ENCODE measurements around the gene COL6A2.

COL6A2 gene

DNA sequence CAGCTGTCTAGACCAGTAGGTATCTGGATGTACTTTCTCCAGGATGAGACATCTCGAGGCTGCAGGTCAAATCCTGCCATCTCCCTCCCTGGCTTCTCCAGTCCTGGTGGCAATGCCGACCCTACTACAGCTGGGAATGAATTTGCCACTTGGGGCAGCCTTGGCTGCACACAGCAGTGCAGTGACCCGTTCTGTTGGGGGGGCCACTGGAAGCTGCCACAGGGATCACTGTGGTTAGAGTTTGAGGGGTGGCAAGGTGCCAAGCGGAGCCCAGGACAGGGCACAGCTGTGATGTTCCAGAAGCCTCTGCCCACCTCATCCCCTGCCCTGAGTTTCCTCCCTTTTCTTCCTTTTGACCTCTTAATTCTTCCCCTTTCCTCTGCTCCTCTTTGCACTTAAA lies 17.1 kb downstream of the COL6A2 start:
- DNase-seq (ENCODE audit: low read depth) = no peak

DNA sequence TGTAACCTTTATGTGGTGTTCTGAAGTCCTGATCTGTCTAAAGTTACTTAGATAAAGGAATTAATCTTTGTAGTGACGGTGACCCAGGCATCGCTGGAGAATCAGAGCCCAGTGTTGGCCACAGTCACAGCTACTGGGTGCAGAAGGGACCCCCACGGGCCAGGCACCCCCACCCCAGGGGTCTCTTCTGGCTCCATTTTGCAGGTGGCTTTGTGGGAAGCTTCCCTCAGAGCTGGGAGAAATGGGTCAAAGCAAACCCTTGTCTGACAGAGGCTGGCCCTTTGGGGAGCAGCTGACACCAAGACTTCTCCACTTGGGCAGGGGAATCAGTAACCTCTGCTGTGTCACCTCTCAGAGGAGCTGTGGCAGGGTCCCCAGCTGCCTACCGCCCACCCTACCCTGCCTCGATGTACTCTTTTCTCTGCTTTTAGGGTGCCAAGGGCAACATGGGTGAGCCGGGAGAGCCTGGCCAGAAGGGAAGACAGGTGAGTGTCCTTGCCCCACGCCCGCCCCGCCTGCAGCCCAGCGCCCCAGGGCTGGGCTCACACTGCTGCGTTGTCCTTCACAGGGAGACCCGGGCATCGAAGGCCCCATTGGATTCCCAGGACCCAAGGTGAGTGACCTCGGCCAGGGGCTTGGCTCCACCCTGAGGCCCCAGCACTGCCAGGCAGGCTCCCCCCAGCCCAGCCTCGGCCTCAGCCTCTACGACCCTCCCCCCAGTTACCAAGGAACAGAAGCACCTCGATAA lies 17.7 kb downstream of the COL6A2 start:
- DNase-seq (ENCODE audit: low read depth) = no peak

DNA sequence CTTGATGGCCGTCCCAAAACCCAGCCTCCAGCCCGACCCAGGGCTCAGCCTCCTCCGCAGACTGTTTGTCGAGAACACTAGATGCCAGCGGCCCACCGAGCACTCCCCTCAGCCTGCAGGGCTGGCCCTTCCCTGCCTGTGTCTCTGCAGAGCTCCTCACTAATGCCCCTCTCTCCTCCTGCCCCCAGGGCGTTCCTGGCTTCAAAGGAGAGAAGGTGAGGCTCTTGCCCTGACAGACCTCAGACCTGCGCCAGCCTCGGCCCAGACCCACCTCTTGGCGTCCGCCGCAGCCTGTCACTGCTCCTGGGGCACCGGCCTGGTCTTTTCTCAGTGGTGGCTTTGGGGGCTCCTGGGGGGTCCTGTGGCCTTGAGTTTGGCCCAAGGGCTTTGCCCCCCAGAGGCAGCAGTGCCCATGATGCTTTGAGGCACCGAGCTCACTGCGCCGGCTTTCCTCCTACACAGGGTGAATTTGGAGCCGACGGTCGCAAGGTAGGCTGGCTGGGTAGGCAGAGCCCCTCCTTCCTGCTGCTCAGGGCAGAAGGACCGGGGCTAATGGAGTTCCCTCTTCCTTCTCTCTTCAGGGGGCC lies 18.4 kb downstream of the COL6A2 start:
- no peak for DNase-seq (ENCODE audit: low read depth)

DNA sequence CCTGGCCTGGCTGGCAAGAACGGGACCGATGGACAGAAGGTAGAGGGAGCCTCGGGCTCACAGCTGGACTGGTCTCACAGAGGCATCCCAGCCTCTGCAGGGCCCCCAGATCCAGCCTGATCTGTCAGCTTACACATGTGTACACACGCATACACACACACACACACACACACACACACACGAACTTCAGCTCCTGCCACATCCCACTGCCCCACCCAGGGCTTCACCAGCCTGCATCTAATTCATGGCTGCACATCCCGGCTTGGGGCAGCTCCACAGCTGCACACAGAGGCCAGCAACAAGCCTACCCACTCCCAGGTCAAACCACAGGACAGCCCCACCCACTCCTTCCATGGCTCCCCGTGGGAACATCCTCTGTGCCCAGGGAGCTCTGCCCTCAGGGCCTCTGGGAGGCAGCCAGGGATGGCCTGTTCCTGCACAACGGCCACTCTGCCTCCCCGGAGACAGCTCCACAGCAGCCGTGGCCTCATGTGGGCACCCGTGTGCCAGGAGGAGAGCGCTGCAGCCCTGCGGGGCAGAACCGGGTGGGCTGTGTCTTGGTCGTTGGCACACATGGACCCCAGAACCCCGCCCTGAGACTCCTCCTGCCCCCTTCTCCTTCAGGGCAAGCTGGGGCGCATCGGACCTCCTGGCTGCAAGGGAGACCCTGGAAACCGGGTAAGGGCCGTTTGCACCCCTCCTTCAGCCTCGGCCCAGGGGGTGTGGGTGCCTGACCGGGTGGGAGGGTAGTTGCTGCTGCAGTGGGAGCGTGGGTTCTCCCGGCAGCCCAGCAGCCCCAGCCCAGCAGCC lies 19.1 kb downstream of the COL6A2 start:
- DNase-seq (ENCODE audit: low read depth) = no peak

DNA sequence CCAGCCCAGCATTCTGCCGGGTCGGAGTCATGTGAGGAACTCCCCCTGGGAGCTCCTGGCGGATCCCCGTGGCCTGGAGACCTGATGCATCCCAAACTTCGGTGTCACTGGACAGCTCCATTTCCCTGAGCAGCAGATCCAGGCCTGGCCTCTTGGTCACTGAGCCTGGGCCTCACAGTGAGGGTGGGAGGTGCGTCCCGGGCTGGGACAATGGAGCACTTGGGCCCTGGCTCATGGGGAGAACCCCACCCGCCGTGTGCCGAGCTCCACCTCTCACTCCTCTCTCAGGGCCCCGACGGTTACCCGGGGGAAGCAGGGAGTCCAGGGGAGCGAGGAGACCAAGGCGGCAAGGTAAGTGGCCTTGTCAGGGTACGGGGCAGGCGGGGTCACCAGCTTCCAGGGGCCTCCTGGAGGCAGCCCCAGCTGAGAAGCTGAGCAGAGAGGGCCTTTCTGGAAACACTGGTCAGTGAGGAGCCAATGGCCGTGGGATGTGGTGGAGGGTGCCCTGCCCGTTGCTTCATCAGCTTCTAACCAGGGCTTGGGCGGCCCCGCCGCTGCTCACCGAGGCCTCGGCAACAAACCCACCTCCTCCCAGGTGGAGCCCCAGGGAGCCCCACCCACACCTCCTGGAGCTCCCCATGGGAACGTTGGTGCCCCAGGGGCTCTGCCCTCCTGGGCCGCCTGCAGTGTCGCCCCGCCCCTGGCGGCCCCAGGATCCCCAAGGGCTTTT lies 19.8 kb downstream of the COL6A2 start:
- no peak for DNase-seq (ENCODE audit: low read depth)

DNA sequence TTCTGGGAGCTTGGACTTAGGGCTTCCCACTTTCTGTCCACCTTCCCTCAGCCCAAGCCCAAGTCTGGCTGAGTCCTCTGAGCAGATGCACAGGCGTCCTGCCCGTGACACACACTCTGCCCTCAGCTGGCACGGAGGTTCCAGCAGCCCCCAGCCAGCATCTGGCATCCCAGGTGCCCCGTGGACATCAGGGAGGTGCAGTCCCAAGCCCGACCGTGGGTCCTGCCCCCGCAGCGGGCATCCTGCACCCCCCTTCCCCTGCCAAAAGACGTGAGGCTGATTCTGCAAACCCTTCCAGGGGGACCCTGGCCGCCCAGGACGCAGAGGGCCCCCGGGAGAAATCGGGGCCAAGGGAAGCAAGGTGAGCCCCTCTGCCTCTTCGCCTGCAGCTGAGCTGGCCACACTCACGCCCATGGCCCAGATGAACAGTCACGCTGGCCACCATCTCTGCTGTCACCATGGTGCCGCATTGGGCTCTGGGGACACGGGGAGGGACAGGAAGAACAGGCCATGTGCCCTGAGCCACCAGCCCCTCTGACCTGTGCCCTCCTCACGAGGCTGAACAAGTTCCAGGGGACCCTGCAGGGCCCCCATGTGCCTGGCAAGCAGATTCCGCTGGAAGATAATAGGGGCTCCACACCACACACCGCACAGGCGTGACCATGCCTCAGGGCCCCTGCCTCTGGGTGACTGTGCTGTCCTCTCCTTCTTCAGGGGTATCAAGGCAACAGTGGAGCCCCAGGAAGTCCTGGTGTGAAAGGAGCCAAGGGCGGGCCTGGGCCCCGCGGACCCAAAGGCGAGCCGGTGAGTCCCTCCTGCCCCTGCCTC lies 20.6 kb downstream of the COL6A2 start:
- DNase-seq (ENCODE audit: low read depth) = no peak

DNA sequence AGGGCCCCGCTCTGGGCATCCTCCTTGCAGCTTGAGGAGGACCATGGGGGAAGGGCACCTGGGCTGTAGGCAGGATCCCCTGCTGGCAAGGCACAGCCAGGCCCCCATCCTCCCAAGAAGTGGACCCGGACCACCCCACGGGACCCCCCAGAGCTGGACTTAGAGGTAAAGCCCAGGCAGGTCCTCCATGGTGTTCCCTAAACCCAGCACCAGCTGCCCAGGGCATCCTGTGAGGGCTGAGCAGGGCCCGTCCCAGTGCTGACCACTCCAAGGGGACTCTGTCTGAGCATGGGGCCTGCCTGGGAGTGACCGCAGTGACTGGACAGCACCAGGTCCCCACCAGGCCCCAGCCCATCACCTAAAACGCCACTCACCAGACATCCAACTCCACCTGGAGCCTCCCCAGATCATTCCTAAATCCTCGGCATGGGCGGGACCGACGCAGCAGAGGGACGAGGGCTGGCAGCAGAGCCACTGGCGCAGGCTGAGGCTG lies 21.3 kb downstream of the COL6A2 start:
- no peak for DNase-seq (ENCODE audit: low read depth)

DNA sequence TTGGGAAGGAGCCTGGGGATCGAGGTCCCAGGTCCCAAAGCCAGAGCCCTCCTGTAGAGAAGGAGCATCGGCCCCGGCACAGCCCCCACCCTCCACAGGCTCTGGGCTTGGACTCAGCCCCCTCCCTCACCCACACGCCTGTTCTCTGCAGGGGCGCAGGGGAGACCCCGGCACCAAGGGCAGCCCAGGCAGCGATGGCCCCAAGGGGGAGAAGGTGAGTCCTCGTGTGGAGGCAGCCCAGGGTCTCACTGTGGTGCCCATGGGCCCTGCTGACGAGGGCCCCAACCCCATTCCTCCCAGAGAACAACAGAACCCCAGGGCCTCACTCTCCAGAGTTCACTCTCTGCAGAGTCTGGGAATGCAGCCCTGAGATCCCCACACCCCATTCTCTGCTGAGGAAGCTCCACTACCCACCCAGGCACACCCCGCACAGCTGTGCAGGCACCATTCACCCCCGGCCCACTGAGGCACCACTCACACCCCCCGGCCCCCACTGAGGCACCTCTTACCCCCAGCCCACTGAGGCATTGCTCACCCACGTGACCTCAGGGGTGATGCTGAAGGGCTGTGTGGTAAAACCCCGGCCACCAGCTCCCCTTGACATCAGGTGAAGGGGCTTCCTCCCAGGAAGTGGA lies 21.8 kb downstream of the COL6A2 start:
- DNase-seq (ENCODE audit: low read depth) = no peak

DNA sequence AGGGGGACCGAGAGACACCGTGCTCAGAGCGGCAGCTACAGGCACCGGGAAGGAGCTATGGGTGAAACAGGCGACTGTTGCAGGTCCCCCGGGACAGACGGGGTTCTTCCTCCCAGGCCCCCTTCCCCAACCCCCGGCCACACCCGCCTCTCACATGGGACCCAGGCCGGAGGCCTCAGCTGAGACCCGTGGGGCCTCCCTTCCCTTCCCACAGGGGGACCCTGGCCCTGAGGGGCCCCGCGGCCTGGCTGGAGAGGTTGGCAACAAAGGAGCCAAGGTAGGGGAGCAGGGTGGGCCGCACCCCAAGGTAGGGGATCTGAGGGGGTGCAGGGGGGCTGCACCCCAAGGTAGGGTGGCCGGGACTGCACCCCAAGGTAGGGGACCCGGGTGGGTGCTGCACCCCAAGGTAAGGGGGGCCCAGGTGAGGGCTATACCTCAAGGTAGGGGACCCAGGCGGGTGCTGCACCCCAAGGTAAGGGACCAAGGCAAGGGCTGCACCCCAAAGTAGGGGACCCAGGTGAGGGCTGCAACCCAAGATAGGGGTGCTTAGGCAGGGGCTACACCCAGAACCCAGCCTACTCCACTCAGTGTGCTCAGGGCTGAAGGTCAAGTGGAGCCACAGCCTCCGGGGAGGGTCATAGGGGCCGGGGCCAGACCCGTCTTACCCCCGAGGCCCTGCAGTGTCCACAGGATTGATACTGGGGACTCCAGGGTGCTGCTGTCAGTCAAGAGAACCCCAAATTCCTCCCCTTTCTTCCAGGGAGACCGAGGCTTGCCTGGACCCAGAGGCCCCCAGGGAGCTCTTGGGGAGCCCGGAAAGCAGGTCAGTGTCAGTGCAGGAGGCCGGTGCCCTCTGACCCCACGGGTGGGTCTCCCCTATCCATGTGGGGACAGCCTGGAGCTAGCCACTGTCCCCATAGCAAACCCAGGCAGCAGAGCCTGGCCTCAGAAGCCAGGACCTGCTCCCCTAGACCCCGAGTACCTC lies 22.7 kb downstream of the COL6A2 start:
- no peak for DNase-seq (ENCODE audit: low read depth)

DNA sequence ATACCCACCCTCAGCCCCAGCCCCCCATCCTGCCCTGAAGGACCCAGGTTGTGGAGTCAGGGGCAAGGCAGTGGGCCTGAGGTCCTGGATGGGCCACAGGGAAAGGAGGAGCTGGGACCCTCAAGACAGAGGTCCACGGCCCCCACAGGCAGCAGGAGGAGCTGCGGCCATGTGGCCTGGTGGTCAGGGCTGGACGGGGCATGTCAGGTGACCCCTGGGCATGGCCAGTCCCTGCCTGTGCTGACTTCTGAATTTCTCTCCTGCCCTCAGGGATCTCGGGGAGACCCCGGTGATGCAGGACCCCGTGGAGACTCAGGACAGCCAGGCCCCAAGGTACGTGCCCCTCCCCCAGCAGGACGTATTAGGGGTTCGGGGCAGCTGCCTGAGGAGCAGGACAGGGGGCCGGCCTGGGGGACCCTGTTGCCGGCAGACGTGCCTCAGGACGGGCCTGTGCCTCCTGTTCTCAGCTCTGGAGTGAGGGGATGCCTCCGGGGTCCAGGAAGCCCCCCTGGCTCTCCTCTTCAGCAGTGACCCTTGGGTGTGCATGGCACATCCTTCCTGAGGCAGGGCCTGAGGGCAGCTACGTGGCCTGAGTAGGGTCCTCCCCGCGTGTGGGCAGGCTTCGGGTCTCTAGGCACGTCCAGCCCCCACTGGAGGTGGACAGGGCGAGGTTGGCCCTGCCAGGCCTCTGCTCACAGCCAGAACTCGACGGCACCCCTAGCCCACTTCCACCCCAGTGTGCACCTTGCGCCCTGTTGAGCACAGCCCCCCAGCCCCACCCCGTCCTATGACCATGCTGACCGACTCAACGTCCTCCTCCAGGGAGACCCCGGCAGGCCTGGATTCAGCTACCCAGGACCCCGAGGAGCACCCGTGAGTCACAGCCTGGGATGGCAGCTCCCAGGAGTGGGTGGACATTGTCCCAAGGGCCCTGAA lies 23.6 kb downstream of the COL6A2 start:
- DNase-seq (ENCODE audit: low read depth) = no peak

DNA sequence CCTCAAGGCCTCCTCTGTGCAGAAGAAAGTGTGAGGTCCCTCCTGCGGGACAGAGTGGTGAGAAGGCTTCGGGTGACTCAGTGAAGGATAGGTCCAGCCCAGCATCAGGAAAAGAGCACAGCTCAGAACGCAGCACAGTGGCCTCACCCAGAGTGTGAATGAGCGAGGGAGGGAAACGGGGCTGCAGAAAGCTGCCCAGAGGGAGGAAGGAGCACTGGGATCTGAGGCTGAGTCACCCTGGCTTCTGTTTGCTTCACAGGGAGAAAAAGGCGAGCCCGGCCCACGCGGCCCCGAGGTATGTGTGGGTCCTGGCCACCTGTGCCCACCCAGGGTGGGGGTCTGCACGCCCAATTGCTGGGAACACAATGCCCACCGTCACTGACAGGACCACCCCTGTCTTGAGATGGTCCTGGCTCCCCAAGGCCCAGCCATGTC lies 24.3 kb downstream of the COL6A2 start:
- no peak for DNase-seq (ENCODE audit: low read depth)

DNA sequence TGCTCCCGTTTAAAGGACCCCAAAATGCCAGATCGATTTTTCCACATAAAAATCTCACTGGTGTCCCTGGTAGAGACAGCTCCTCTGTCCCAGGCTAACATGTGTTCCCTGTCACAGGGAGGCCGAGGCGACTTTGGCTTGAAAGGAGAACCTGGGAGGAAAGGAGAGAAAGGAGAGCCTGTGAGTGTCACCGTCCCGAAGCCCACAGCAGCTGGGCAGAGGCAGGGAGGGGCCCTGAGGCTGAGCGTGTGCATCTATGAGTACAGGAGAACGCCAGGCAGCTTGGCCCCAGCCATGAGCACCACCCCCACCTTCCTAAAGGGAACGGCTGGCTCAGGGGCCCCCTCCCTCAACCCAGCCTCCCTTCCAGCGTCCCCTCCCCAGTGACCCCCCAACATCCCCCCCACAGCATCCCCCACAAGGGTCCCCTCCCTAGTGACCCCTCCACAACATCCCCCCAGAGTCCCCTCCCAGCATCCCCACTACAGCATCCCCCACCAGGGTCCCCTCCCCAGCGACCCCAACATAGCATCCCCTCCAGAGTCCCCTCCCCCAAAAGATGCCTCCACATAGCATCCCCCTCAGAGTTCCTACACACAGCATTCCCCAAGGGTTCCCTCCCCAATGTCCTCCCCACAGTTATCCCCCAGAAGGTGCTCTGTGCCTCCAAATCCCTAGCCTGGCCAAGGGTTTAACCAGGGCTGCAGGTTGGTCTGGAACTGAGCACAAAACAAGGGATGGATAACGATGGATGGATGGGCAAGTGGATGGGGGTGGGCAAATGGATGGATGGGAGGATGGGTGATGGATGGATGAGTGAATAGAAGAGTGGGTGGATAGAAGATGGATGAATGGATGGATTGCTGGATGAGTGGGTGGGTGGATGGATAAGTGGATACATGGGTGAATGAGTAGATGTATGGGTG lies 25.1 kb downstream of the COL6A2 start:
- DNase-seq (ENCODE audit: low read depth) = no peak

DNA sequence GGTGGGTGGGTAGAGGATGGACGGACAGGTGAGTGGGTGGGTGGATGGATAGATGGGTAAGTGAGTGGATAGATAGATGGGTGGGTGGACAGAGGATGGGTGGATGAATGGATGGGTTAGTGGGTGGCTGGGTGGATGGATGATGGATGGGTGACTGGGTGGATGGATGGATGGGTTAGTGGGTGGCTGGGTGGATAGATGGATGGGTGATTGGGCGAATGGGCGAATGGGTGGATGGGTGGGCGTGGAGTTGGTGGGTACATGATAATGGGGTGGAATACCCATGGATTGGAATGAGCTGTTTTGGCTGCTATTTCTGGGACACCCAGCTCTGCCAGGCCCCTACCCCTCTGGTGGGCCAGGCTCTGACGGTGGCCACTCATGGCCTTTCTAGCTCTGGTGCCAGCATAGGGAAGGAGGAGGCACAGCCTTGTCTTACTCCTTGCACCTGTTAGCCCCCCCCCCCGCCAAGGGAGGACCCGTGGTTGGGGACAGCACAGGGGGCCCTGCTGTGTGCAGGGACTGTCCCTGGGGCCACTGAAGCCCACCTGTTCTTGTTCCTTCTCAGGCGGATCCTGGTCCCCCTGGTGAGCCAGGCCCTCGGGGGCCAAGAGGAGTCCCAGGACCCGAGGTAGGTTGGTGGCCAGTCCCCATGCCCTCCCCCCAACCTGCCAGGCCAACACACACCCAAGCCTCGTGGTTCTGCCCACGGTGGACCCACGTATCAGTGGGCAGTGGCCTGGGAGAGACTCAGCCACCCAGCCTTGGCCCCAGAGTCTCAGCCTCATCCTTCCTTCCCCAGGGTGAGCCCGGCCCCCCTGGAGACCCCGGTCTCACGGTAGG lies 26.4 kb downstream of the COL6A2 start:
- DNase-seq (ENCODE audit: low read depth) = no peak

DNA sequence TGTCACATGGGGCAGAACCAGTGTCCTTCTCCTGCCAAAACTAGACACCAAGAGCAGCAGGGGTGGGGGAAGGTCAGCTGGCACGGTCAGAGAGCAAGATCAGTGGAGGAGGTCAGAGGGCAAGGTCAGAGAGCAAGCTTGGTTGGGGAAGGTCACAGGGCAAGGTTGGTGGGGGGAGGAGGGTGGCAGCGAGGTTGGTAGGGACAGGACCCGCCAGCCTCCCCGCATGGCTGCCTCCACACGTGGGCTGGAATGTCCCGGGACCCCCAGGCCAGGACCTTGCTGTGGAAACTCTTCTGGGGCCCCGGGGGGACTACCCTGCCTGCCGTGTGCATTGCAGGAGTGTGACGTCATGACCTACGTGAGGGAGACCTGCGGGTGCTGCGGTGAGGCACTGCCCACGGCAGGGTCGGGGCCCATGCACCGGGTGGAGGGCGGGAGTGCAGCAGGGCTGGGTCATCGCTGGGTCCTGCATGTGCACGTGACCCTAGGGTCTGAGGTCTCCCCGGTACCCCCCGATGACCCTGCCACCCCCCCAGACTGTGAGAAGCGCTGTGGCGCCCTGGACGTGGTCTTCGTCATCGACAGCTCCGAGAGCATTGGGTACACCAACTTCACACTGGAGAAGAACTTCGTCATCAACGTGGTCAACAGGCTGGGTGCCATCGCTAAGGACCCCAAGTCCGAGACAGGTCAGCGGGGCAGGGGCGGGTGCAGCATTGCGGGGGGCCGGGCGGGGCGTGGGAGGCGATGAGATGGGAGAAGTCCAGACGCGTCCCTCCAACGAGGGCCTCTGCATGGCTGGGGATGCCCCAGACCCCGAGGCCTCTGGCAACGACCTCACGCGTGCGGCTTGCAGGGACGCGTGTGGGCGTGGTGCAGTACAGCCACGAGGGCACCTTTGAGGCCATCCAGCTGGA lies 27.3 kb downstream of the COL6A2 start:
- DNase-seq (ENCODE audit: low read depth) = no peak

DNA sequence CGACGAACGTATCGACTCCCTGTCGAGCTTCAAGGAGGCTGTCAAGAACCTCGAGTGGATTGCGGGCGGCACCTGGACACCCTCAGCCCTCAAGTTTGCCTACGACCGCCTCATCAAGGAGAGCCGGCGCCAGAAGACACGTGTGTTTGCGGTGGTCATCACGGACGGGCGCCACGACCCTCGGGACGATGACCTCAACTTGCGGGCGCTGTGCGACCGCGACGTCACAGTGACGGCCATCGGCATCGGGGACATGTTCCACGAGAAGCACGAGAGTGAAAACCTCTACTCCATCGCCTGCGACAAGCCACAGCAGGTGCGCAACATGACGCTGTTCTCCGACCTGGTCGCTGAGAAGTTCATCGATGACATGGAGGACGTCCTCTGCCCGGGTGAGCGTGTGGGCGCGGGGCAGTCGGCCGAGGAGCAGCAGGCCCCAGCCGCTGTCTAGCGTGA lies 28.0 kb downstream of the COL6A2 start:
- DNase-seq (ENCODE audit: low read depth) = no peak

All from T follicular helper cell (primary cell).